Fibroblast of skin of abdomen (primary cell): Measurements from ENCODE around the gene ADCYAP1.

Source experiments
- DNase-seq: peaks from one replicate; pipeline ENCODE4 v3.0.0-alpha.2; 2013

Gene ADCYAP1

GRCh38 chr18:910247-910646, 5.6 kb downstream of the ADCYAP1 start:
- DNase-seq, result no peak

- DNase-seq, result no peak
These were observed 6.4 kb downstream of the ADCYAP1 start for GRCh38 chr18:911025-911424.

- DNase-seq, result no peak
These were observed 6.8 kb downstream of the ADCYAP1 start for GRCh38 chr18:911486-911885.

GRCh38 chr18:916562-916961, 11.9 kb downstream of the ADCYAP1 start:
- DNase-seq, result no peak

- no peak for DNase-seq
These were observed 14.4 kb downstream of the ADCYAP1 start for GRCh38 chr18:919078-919477.

GRCh38 chr18:923144-923866, 18.6 kb downstream of the ADCYAP1 start:
- DNase-seq, result no peak

- DNase-seq, result no peak
These were observed 20.3 kb downstream of the ADCYAP1 start for GRCh38 chr18:924987-925386.

- peak; percentile 19 for DNase-seq
These were observed 22.3 kb downstream of the ADCYAP1 start for GRCh38 chr18:926946-927345.

- DNase-seq, result no peak
These were observed 28.4 kb downstream of the ADCYAP1 start for GRCh38 chr18:933082-933481.

GRCh38 chr18:934518-935133, 30.0 kb downstream of the ADCYAP1 start:
- no peak for DNase-seq

GRCh38 chr18:936941-937340, 32.3 kb downstream of the ADCYAP1 start:
- no peak for DNase-seq

- DNase-seq, result peak; percentile 22
These were observed 34.5 kb downstream of the ADCYAP1 start for GRCh38 chr18:939166-939565.

GRCh38 chr18:939958-940357, 35.3 kb downstream of the ADCYAP1 start:
- DNase-seq, result no peak

GRCh38 chr18:941331-941730, 36.7 kb downstream of the ADCYAP1 start:
- DNase-seq, result no peak

- peak; percentile 64 for DNase-seq
These were observed 39.8 kb downstream of the ADCYAP1 start for GRCh38 chr18:944440-944839.

GRCh38 chr18:949724-950631, 45.3 kb downstream of the ADCYAP1 start:
- DNase-seq, result no peak

GRCh38 chr18:950882-951495, 46.3 kb downstream of the ADCYAP1 start:
- no peak for DNase-seq

- no peak for DNase-seq
These were observed 50.9 kb downstream of the ADCYAP1 start for GRCh38 chr18:955384-956066.

GRCh38 chr18:957829-958228, 53.2 kb downstream of the ADCYAP1 start:
- no peak for DNase-seq

- DNase-seq, result no peak
These were observed 55.2 kb downstream of the ADCYAP1 start for GRCh38 chr18:959854-960253.
